Tibial artery (tissue), 4 donors: ENCODE results near the gene KLHDC8A.

Experiments
- DNase-seq, 2 donors: peaks; one replicate each; pipeline ENCODE4 v3.0.0-alpha.2; 2019
- H3K27ac ChIP-seq, 2 donors: fragments of 200-600 bp; sonication (generic) in 1 of 2; 1 replicate in 1 of 2; 2 replicates in 1 of 2; pipeline ENCODE4 v1.5.1; 2018 to 2019; ENCODE audit warnings: mild to moderate bottlenecking in 1 of 2
- H3K27me3 ChIP-seq, 2 donors: fragments of 200-600 bp; sonication (generic) in 1 of 2; one replicate each; pipeline versions ENCODE4 v1.5.1 to v1.6.0; 2016 to 2019
- H3K36me3 ChIP-seq, 3 donors: fragments of 200-600 bp; sonication (generic) in 2 of 3; one replicate each; pipeline ENCODE4 v1.5.1; 2016 to 2019; ENCODE audit warnings: mild to moderate bottlenecking in 2 of 3
- H3K4me1 ChIP-seq, 4 donors: fragments of 200-600 bp; sonication (generic) in 2 of 4; 1 replicate in 3 of 4; 2 replicates in 1 of 4; pipeline ENCODE4 v1.5.1; 2016 to 2019
- H3K4me3 ChIP-seq, 2 donors: fragments of 200-600 bp; sonication (generic) in 1 of 2; 1 replicate in 1 of 2; 2 replicates in 1 of 2; pipeline ENCODE4 v1.5.1; 2018 to 2019; ENCODE audit warnings: mild to moderate bottlenecking in 2 of 2
- H3K9me3 ChIP-seq, 3 donors: fragments of 200-600 bp; sonication (generic) in 1 of 3; one replicate each; pipeline ENCODE4 v1.5.1; 2016 to 2019
- CTCF ChIP-seq, 2 experiments: fragments of 200-600 bp in 1 of 2; fragments of 450-650 bp in 1 of 2; IDR thresholded peaks; one replicate each; pipeline ENCODE4 v1.5.1; 2017 to 2019; ENCODE audit warnings: antibody characterized with exemption in 2 of 2, mild to moderate bottlenecking in 1 of 2, moderate library complexity in 1 of 2
- intact Hi-C: fragments of 100-400 bp; cut with DNase I; formaldehyde crosslinking; loops from one replicate; pipeline ENCODE4 v1.15.0; 2023; ENCODE audit warnings: low total_unique reads

Gene KLHDC8A

GRCh38 chr1:205332015-205332791, 24.5 kb downstream of the KLHDC8A start:
- intact Hi-C loops = no loop called here
- no peaks in the 10 kb centered on the region for H3K4me1 ChIP-seq
- DNase-seq = no peak
- no peaks in the 10 kb centered on the region for H3K9me3 ChIP-seq
- no peaks in the 10 kb centered on the region for H3K36me3 ChIP-seq
- H3K4me3 ChIP-seq = no peak overlapping the region
- TF ChIP-seq CTCF (IDR thresholded peaks at IDR 0.05) = no peak
- peaks cover 0 to 14% of the 10 kb centered on the region in 2 donors for H3K27me3 ChIP-seq
- H3K27ac ChIP-seq = no peak overlapping the region

DNA sequence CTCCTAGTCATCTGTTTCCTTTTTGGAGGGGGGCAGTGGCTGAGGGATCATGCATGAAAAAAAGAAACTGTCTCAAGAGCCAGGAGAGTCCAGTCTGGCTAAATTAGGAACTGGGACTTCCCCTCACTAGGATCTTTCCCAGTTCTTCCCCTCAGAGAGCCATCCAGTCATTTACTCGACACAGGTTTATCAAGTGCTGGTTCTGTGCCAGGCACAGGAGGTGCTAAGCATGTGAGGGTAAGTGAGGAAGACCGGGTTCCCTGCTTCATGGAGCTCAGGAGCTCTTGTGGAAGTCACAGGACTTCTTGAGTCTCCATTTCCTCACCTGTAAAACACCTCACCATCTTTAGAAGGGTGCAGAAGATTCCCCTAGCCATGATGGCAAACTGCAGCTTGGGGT, 26.6 kb downstream of the KLHDC8A start:
- no peak for DNase-seq
- TF ChIP-seq CTCF (IDR thresholded peaks at IDR 0.05) = no peak
- no peaks in the 10 kb centered on the region for H3K9me3 ChIP-seq
- H3K27me3 ChIP-seq = peaks cover 0 to 23% of the 10 kb centered on the region in 2 donors
- no peaks in the 10 kb centered on the region for H3K4me1 ChIP-seq
- intact Hi-C loops = no loop called here
- H3K36me3 ChIP-seq = no peaks in the 10 kb centered on the region
- no peak overlapping the region for H3K27ac ChIP-seq
- no peak overlapping the region for H3K4me3 ChIP-seq

- intact Hi-C loops = no loop called here
- H3K4me3 ChIP-seq = no peak overlapping the region
- peaks cover 0 to 19% of the 10 kb centered on the region in 2 donors for H3K27me3 ChIP-seq
- H3K9me3 ChIP-seq = no peaks in the 10 kb centered on the region
- no peak for TF ChIP-seq CTCF (IDR thresholded peaks at IDR 0.05)
- no peaks in the 10 kb centered on the region for H3K4me1 ChIP-seq
- no peak for DNase-seq
- no peaks in the 10 kb centered on the region for H3K36me3 ChIP-seq
- H3K27ac ChIP-seq = no peak overlapping the region
Observed at GRCh38 chr1:205329719-205330118, 27.0 kb downstream of the KLHDC8A start.

- peaks cover 0 to 19% of the 10 kb centered on the region in 2 donors for H3K27me3 ChIP-seq
- no peak for DNase-seq
- no peaks in the 10 kb centered on the region for H3K36me3 ChIP-seq
- intact Hi-C loops = no loop called here
- H3K9me3 ChIP-seq = no peaks in the 10 kb centered on the region
- TF ChIP-seq CTCF (IDR thresholded peaks at IDR 0.05) = no peak
- no peak overlapping the region for H3K4me3 ChIP-seq
- H3K27ac ChIP-seq = no peak overlapping the region
- no peaks in the 10 kb centered on the region for H3K4me1 ChIP-seq
Observed at GRCh38 chr1:205328476-205328875, 28.2 kb downstream of the KLHDC8A start.

DNA sequence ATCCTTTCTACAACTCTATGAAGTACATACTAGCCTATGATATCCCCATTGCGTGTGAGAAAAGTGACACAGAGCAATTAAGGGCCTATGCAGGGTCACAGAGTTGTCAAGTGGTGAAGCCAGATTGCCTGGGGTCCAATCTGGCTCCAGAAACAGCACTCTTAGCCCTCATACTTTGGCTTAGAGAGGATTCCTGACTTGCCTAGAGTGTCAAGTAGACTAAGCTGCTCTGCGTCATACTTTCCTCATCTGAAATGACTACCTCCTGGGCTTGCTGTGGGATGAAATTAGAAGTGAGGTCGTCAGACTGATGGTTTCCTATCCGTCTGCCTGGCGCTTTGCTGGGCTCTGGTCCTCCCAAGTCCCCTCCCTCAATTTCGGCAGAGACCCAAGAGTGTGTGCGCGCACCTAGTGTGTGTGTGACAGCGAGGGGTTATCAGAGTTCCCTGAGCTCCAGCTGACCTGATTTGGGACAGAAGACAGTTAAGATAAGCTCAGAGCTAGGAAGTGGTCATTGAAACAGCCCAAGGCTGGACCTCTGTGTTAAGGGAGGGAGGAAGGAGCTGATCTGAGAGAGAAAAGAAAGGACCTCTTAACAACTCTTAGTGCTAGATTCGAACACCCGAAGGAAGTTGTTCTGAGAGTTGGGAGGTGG, 29.8 kb downstream of the KLHDC8A start:
- H3K36me3 ChIP-seq = no peaks in the 10 kb centered on the region
- peaks cover 0 to under 1% (median 0%) of the 10 kb centered on the region in 4 donors for H3K4me1 ChIP-seq
- TF ChIP-seq CTCF (IDR thresholded peaks at IDR 0.05) = no peak
- H3K27me3 ChIP-seq = peaks cover 0 to 19% of the 10 kb centered on the region in 2 donors
- H3K27ac ChIP-seq = no peak overlapping the region
- no peaks in the 10 kb centered on the region for H3K9me3 ChIP-seq
- no peak overlapping the region for H3K4me3 ChIP-seq
- intact Hi-C loops = loop anchor here (2.0 kb wide), 1 partner anchor 52 kb away; no protein-coding TSS in a partner anchor
- DNase-seq = no peak
